ENCODE measurements around the gene CHRM1. TPM values are rescaled to one million over a fixed set of nuclear protein-coding genes. Genes with fewer than 3 reads are reported as not detected.

Gene CHRM1
- total and polyA plus RNA-seq, 2 of the 13 experiments (the other 11 are each of a cell fraction or from before 2014, with no cell fraction given) = not detected

GRCh38 chr11:62880803-62881578 lies 40.2 kb downstream of the CHRM1 start, which contains the start of gene SLC3A2 (continued):
- TF ChIP-seq ATF2 (CRISPR knock-in tag; IDR thresholded peaks at IDR 0.05) (no peak), TOPORS (CRISPR knock-in tag; IDR thresholded peaks at IDR 0.05) (0 out of 2 replicates have a peak, but pooled peaks have one; percentile 61), AFF4 (CRISPR knock-in tag; IDR thresholded peaks at IDR 0.05) (peak; percentile 78; the same call in 1 of the 2 replicates), NR1H2 (CRISPR knock-in tag; IDR thresholded peaks at IDR 0.05; ENCODE audit: borderline replicate concordance, low read depth) (no peak), GZF1 (CRISPR knock-in tag; IDR thresholded peaks at IDR 0.05) (peak; percentile 86; the same call in 1 of the 2 replicates), MEIS2 (CRISPR knock-in tag; IDR thresholded peaks at IDR 0.05) (no peak), MAZ (IDR thresholded peaks at IDR 0.05; ENCODE audit: borderline replicate concordance, low read depth, low read length) (peak; percentile 54; the same call in 1 of the 2 replicates), MAZ (CRISPR knock-in tag; IDR thresholded peaks at IDR 0.05; ENCODE audit: low read depth) (peak; percentile 84), ZNF280D (CRISPR knock-in tag; IDR thresholded peaks at IDR 0.05) (peak; percentile 66; the same call in 1 of the 2 replicates), HBP1 (CRISPR knock-in tag; IDR thresholded peaks at IDR 0.05; ENCODE audit: low read depth) (peak; percentile 18; the same call in 1 of the 2 replicates), SAFB2 (CRISPR knock-in tag; IDR thresholded peaks at IDR 0.05; ENCODE audit: borderline replicate concordance, low read depth) (peak; percentile 34; the same call in 1 of the 2 replicates), PRPF4 (IDR thresholded peaks at IDR 0.05; ENCODE audit: low read depth, low read length, poor library complexity, severe bottlenecking) (no peak), GTF2F1 (IDR thresholded peaks at IDR 0.05; ENCODE audit: low read length) (0 out of 2 replicates have a peak, but pooled peaks have one; percentile 7), ESRRA (CRISPR knock-in tag; IDR thresholded peaks at IDR 0.05; ENCODE audit: low read depth) (no peak), ZNF280B (CRISPR knock-in tag; IDR thresholded peaks at IDR 0.05; ENCODE audit: borderline replicate concordance) (peak; percentile 52), ZNF343 (CRISPR knock-in tag; IDR thresholded peaks at IDR 0.05) (peak; percentile 58; the same call in 1 of the 2 replicates)

Measured in HepG2 (cell line).